ENCODE results near the gene DNAH7.
"Not testable (repeated sequence)": the region's sequence is repeated elsewhere in the genome, so short reads cannot be mapped to it uniquely, and the experiment has no call there.

The DNAH7 gene

GRCh38 chr2:195984923-195985726 is 83.5 kb downstream of the DNAH7 start:
- DNase-seq (ENCODE audit: low read depth in 2 of 2) = no peak

GRCh38 chr2:195967336-195967735 is 101.3 kb downstream of the DNAH7 start:
- no peak for DNase-seq (ENCODE audit: low read depth in 2 of 2)

GRCh38 chr2:195961873-195962272 is 106.8 kb downstream of the DNAH7 start:
- no peak for DNase-seq (ENCODE audit: low read depth in 2 of 2)

- no peak for DNase-seq (ENCODE audit: low read depth in 2 of 2)
Measured at GRCh38 chr2:195959341-195959740, 109.3 kb downstream of the DNAH7 start.

GRCh38 chr2:195956725-195957124 is 111.9 kb downstream of the DNAH7 start:
- no peak for DNase-seq (ENCODE audit: low read depth in 2 of 2)

- no peak for DNase-seq (ENCODE audit: low read depth in 2 of 2)
Measured at GRCh38 chr2:195945056-195945455, 123.6 kb downstream of the DNAH7 start.

GRCh38 chr2:195937176-195937575 is 131.5 kb downstream of the DNAH7 start:
- no peak for DNase-seq (ENCODE audit: low read depth in 2 of 2)

GRCh38 chr2:195934484-195934883 is 134.2 kb downstream of the DNAH7 start:
- no peak for DNase-seq (ENCODE audit: low read depth in 2 of 2)

- DNase-seq (ENCODE audit: low read depth in 2 of 2) = no peak
Measured at GRCh38 chr2:195929531-195929930, 139.1 kb downstream of the DNAH7 start.

GRCh38 chr2:195925120-195925519 is 143.5 kb downstream of the DNAH7 start:
- no peak for DNase-seq (ENCODE audit: low read depth in 2 of 2)

GRCh38 chr2:195923889-195924288 is 144.7 kb downstream of the DNAH7 start:
- no peak for DNase-seq (ENCODE audit: low read depth in 2 of 2)

GRCh38 chr2:195917021-195917600 is 151.5 kb downstream of the DNAH7 start:
- DNase-seq (ENCODE audit: low read depth in 2 of 2) = not testable (repeated sequence)

GRCh38 chr2:195912079-195912478 is 156.6 kb downstream of the DNAH7 start:
- no peak for DNase-seq (ENCODE audit: low read depth in 2 of 2)

GRCh38 chr2:195910570-195910969 is 158.1 kb downstream of the DNAH7 start:
- no peak for DNase-seq (ENCODE audit: low read depth in 2 of 2)

- no peak for DNase-seq (ENCODE audit: low read depth in 2 of 2)
Measured at GRCh38 chr2:195909926-195910325, 158.7 kb downstream of the DNAH7 start.

GRCh38 chr2:195907474-195907873 is 161.2 kb downstream of the DNAH7 start:
- no peak for DNase-seq (ENCODE audit: low read depth in 2 of 2)

- DNase-seq (ENCODE audit: low read depth in 2 of 2) = no peak
Measured at GRCh38 chr2:195903956-195904355, 164.7 kb downstream of the DNAH7 start.

GRCh38 chr2:195902857-195903256 is 165.8 kb downstream of the DNAH7 start:
- DNase-seq (ENCODE audit: low read depth in 2 of 2) = no peak

- no peak for DNase-seq (ENCODE audit: low read depth in 2 of 2)
Measured at GRCh38 chr2:195899226-195899625, 169.4 kb downstream of the DNAH7 start.

GRCh38 chr2:195898505-195899191 is 170.0 kb downstream of the DNAH7 start:
- DNase-seq (ENCODE audit: low read depth in 2 of 2) = no peak

- no peak for DNase-seq (ENCODE audit: low read depth in 2 of 2)
Measured at GRCh38 chr2:195891081-195891480, 177.6 kb downstream of the DNAH7 start.

GRCh38 chr2:195879153-195879552 is 189.5 kb downstream of the DNAH7 start:
- no peak for DNase-seq (ENCODE audit: low read depth in 2 of 2)

- no peak for DNase-seq (ENCODE audit: low read depth in 2 of 2)
Measured at GRCh38 chr2:195871326-195871725, 197.3 kb downstream of the DNAH7 start.

All from stimulated activated CD4-positive, alpha-beta T cell treated with anti-CD3 and anti-CD28 coated beads, Interleukin-12 subunit alpha, Interleukin-12 subunit beta, amount 100 ng/mL, for 24 hours (primary cell).